ENCODE data around the gene GALK2.

GRCh38 chr15:49287481-49287880 lies 117.4 kb downstream of the GALK2 start:
- no peak for TF ChIP-seq EP300 (IDR thresholded peaks at IDR 0.05)
- no peak for TF ChIP-seq POLR2A (IDR thresholded peaks at IDR 0.05)
- TF ChIP-seq CTCF (IDR thresholded peaks at IDR 0.05): no peak

All from tibial nerve (tissue), 4 donors.